HEK293T (cell line): Measurements from ENCODE around the gene CAPN5.

Source experiments
- ARNT ChIP-seq: fragments of 450-650 bp; IDR thresholded peaks from 2 replicates; pipeline ENCODE4 v1.6.1; 2017; ENCODE audit warnings: mild to moderate bottlenecking
- BHLHE40 ChIP-seq: fragments of 450-650 bp; IDR thresholded peaks from 2 replicates; pipeline ENCODE4 v1.6.1; 2016; ENCODE audit warnings: mild to moderate bottlenecking, moderate library complexity, borderline replicate concordance
- CTBP1 ChIP-seq: fragments of 450-650 bp; IDR thresholded peaks from 2 replicates; pipeline ENCODE4 v1.6.1; 2016; ENCODE audit warnings: borderline replicate concordance
- ELF4 ChIP-seq: fragments of 450-650 bp; IDR thresholded peaks from 2 replicates; pipeline ENCODE4 v1.6.1; 2017; ENCODE audit warnings: antibody characterized with exemption
- FOXA1 ChIP-seq: fragments of 450-650 bp; IDR thresholded peaks from 2 replicates; pipeline ENCODE4 v1.6.1; 2016; ENCODE audit warnings: mild to moderate bottlenecking
- FOXK2 ChIP-seq: fragments of 450-650 bp; IDR thresholded peaks from 2 replicates; pipeline ENCODE4 v1.6.1; 2016; ENCODE audit warnings: mild to moderate bottlenecking
- FOXM1 ChIP-seq: fragments of 450-650 bp; IDR thresholded peaks from 2 replicates; pipeline ENCODE4 v1.6.1; 2017; ENCODE audit warnings: mild to moderate bottlenecking, borderline replicate concordance
- L3MBTL2 ChIP-seq: fragments of 450-650 bp; conservative IDR thresholded peaks from 2 replicates; pipeline ENCODE4 v1.6.1; 2016; ENCODE audit warnings: mild to moderate bottlenecking
- SP1 ChIP-seq: fragments of 450-650 bp; IDR thresholded peaks from 2 replicates; pipeline ENCODE4 v1.6.1; 2017
- SUZ12 ChIP-seq: fragments of 450-650 bp; IDR thresholded peaks from 2 replicates; pipeline ENCODE4 v1.6.1; 2016; ENCODE audit warnings: mild to moderate bottlenecking
- TARDBP ChIP-seq: fragments of 450-650 bp; IDR thresholded peaks from 2 replicates; pipeline ENCODE4 v1.6.1; 2016
- ZNF384 ChIP-seq: fragments of 450-650 bp; IDR thresholded peaks from 2 replicates; pipeline ENCODE4 v1.6.1; 2016
- TF ChIP-seq, protein P1 (sequence below): fragments of 450-650 bp; IDR thresholded peaks from 2 replicates; pipeline ENCODE4 v1.6.1; 2016

DNA sequence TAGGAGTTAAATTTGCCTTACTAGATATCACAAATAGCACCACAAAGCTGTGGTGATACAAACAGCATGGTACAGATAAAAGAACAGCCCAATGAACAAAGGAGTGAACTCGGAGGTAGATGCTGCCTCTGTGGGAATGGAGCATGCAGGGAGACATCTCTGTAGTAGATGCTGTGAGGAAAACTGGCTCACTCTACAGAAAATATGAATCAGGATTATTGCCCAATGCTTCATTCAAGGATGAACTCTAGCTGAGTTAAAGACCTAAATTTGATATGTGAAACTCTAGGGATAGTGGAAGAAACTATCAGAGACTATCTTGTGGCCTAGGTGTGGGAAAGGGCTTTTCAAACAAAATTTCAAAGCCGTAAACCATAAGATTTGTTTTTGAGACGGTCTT is 15.3 kb upstream of the CAPN5 start:
- TF ChIP-seq L3MBTL2 (no peak), FOXA1 (no peak), SP1 (no peak), FOXK2 (no peak), BHLHE40 (no peak), ARNT (no peak), ZNF384 (no peak), ELF4 (no peak), CTBP1 (no peak), SUZ12 (no peak), FOXM1 (no peak), TARDBP (no peak)
- TF ChIP-seq, protein P1, sequence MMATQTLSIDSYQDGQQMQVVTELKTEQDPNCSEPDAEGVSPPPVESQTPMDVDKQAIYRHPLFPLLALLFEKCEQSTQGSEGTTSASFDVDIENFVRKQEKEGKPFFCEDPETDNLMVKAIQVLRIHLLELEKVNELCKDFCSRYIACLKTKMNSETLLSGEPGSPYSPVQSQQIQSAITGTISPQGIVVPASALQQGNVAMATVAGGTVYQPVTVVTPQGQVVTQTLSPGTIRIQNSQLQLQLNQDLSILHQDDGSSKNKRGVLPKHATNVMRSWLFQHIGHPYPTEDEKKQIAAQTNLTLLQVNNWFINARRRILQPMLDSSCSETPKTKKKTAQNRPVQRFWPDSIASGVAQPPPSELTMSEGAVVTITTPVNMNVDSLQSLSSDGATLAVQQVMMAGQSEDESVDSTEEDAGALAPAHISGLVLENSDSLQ: no peak
